A172 (cell line): ENCODE measurements around the gene REN. TPM values are rescaled to one million over a fixed set of nuclear protein-coding genes. Genes with fewer than 3 reads are reported as not detected.

Source experiments
- DNase-seq: peaks from one replicate; pipeline ENCODE4 v3.0.0-alpha.2; 2015; ENCODE audit warnings: low spot score
- total RNA-seq: library from RNA; depleted of rRNA; stranded (reverse); fragments of >200 nt; shearing (Covaris generic); gene quantifications from 2 replicates; pipeline ENCODE4 v1.2.3, GENCODE V29; 2014

Gene REN
- total RNA-seq, 1 experiment from 2014 or later, result 0.62 TPM

- DNase-seq, result peak; percentile 28
Observed at GRCh38 chr1:204134103-204134502, 32.0 kb downstream of the REN start.

- no peak for DNase-seq
Observed at GRCh38 chr1:204132718-204133117, 33.4 kb downstream of the REN start.

- DNase-seq, result no peak
Observed at GRCh38 chr1:204131978-204132377, 34.2 kb downstream of the REN start.

- peak; percentile 96 for DNase-seq
Observed at GRCh38 chr1:204130981-204131892, 34.9 kb downstream of the REN start.

- DNase-seq, result peak; percentile 42
Observed at GRCh38 chr1:204130178-204130577, 36.0 kb downstream of the REN start.

GRCh38 chr1:204128964-204129896 is 36.9 kb downstream of the REN start:
- peak; percentile 71 for DNase-seq

- DNase-seq, result no peak
Observed at GRCh38 chr1:204128464-204128963, 37.6 kb downstream of the REN start.

GRCh38 chr1:204127597-204128242 is 38.4 kb downstream of the REN start:
- peak; percentile 85 for DNase-seq

GRCh38 chr1:204126956-204127355 is 39.2 kb downstream of the REN start:
- no peak for DNase-seq

GRCh38 chr1:204126386-204126785 is 39.8 kb downstream of the REN start:
- no peak for DNase-seq

GRCh38 chr1:204125759-204126351 is 40.3 kb downstream of the REN start:
- no peak for DNase-seq

- no peak for DNase-seq
Observed at GRCh38 chr1:204124639-204125038, 41.5 kb downstream of the REN start.

- no peak for DNase-seq
Observed at GRCh38 chr1:204123376-204123775, 42.8 kb downstream of the REN start.

GRCh38 chr1:204121840-204122555 is 44.1 kb downstream of the REN start:
- no peak for DNase-seq

- no peak for DNase-seq
Observed at GRCh38 chr1:204116539-204116938, 49.6 kb downstream of the REN start.

- DNase-seq, result no peak
Observed at GRCh38 chr1:204115116-204115515, 51.0 kb downstream of the REN start.

- no peak for DNase-seq
Observed at GRCh38 chr1:204114606-204115005, 51.5 kb downstream of the REN start.

GRCh38 chr1:204113896-204114295 is 52.2 kb downstream of the REN start:
- DNase-seq, result no peak

GRCh38 chr1:204112876-204113730 is 53.0 kb downstream of the REN start:
- no peak for DNase-seq
